NCI-H446 (cell line): ENCODE data around the gene ASPRV1.

ENCODE experiments used
- DNase-seq, 2 experiments: peaks; one replicate each; lab custom pipeline; 2025; lab: John Stamatoyannopoulos, UW

Gene ASPRV1

DNA sequence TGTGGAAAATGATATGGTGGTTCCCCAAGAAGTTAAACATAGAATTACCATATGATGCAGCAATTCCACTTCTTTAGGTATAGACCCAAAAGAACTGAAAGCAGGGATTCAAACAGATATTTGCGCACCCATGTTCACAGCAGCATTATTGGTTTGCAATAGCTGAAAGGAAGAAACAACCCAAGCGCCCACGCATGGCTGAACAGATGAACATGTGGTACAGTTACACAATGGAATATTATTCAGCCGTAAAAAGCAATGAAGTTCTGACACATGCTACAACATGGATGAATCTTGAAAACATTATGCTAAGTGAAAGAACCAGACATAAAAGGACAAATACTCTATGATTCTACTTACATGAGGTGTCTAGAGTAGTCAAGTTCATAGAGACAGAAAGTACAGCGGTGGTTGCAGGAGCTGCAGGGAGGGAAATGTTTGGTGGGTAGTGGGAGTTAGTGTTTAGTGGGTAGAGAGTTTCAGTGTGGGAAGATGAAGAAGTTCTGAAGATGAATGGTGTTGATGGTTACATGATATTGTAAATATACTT is 26.7 kb upstream of the ASPRV1 start:
- no peak for DNase-seq

DNA sequence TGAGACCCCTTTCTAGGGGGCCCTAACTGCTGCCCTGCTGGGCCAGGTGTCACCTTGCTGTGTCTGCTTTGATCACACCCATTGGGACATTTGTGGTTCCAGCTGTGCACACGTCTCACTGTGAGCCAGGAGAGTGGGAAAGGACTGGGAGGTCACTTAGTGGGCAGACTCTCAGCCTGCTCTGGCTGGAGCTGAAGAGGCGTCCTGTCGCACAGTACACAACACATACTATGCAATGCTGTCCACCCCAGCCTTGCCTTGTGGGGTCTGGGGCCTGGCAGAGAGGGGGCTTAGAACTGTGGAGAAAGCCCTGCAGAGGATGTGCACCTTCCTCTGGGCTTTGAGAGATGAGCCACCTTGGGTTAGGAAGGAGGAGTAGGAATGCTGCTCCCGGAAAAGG is 25.3 kb upstream of the ASPRV1 start:
- DNase-seq = no peak

GRCh38 chr2:69985688-69986087 is 24.3 kb upstream of the ASPRV1 start:
- DNase-seq = no peak

DNA sequence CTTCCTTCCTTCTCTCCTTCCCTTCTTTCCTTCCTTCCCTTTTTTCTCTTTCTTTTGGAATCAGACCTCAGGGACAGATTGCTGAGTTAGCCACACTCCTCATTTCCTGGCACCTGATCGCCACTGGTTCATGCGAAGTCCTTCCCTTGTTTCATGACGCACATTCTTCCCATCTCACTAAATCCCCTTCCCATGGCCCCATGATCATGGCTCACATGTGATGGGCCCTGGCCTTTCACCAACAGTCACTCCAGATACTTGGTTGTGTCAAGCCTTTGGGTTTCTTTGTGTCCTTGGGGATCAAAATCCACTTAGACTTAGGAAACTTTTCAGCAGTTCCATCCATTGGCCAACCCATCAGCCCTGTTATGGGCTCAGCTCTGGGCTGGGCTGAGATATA is 23.8 kb upstream of the ASPRV1 start:
- no peak for DNase-seq

DNA sequence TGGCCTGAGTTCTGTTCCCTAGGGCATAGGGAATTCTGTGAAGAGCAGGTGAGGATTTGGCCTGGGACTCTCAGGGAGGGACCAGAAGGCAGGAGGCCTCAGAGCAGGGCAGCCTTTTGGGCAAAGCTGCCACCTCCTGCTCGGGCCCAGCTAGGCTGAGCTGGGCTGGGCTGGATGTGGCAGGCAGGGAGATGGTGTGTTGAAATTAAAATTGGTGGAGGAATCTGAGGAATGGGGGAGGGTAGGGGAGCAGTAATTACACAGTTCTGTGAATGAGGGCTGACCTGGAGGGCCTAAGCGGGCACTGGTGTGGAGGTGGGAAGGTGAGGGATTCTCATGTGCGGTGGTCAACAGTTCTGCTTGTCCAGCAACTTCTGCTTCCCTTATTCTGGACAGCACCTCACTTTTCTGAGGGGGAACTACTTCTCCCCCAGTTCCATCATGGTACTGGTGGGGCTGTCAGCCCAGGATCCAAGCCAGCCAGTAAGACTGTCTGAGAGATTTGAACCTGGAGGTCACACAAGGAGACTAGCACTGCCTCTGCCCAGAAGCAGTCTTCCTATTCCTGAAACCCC is 22.0 kb upstream of the ASPRV1 start:
- DNase-seq = no peak

DNA sequence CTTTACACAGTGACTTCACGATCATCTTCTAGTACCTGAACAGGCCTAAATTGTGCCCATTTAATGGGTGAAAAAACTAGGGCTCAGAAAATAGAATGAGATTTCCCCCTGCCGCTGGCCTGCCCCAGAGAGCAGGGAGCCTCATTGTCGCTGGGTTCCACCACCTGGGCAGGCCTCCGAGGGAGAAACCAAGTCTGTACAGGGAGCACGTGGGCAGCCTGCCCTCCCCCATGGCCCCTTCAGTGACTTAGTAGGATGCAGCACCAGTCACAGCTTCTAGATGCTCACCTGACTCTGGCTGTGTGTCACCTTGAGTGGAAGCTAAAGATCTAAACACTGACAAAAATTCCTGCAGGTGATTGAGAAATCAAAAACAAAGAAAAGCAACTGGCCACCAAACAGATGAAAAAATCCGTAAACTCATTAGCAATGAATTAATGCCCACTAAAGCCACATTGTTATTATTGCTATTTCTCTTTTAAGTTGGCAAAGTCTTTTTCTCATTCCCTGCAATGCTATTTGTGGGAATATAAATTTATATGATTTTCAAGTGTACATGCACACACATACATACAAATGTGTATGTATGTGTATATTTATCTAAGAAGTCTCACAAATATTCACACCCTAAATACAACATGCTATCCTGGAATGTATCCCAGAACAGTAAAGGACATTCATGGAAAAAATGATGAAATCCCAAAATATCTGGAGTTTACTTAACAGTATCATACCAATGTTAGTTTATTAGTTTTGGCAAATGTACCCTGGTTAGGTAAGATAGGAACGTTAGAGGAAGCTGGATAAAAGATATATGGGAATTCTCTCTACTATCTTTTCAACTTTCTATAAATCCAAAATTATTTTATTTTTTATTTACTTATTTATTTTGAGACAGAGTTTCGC is 18.7 kb upstream of the ASPRV1 start:
- DNase-seq = no peak

- DNase-seq = no peak
Measured at GRCh38 chr2:69977906-69978482, 16.6 kb upstream of the ASPRV1 start.

DNA sequence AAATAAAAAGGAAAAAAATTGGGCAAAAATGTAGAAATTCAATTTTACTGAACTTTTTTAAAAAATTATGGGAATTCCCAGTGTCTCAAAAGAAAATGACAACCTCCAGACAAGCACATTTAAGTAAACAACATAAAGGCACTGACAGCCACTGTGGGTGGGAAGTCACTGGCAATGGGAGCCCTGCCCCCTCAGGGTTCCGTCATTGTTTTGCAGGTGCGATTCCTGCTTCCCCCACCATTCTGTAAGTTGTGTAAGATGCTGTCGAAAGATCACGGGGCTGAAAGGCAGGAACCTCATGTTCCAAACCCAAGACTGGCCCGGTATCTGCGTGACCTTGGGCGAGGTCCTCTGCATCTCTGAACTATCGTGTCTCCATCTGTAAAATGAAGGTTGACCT is 15.8 kb upstream of the ASPRV1 start:
- no peak for DNase-seq

GRCh38 chr2:69975853-69976462 is 14.5 kb upstream of the ASPRV1 start:
- DNase-seq = no peak

GRCh38 chr2:69975136-69975852 is 13.9 kb upstream of the ASPRV1 start:
- no peak for DNase-seq

DNA sequence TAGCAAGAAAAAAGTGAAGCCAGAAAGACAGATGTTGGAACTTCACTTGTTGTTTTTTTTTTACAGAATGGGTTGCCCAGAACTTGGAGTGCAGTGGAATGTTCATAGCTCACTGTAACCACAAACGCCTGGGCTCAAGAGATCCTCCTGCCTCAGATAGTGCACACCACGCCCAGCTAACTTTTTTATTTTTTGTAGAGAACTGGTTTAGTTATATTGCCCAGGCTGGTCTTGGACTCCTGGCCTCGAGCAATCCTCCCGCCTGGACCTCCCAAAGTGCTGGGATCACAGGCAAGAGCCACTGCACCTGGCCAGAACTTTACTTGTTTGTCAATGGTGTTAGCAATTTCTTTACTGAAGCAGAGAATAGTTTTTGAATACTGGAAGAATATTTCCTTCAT is 11.9 kb upstream of the ASPRV1 start:
- no peak for DNase-seq

GRCh38 chr2:69972822-69973221 is 11.4 kb upstream of the ASPRV1 start:
- DNase-seq = no peak

DNA sequence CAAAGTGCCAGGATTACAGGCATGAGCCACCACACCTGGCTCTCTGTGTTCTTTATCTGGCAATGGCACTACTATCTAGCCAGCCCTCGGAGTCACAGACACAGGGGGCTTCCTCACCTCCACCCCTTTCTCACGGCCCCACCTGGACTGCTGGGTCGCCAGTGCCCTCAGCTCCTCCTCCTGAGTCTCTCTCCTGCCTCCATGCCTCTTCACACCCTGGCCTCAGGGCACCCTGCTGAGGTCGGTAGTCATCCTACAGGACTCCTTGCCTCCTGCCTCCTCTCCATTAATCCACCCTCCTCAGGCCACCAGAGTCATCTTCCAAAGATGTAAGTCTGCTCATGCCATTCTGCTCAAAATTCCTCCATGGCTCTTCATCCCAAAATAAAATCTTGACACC is 8.6 kb upstream of the ASPRV1 start:
- DNase-seq = no peak

- no peak for DNase-seq
Measured at GRCh38 chr2:69969126-69969983, 7.9 kb upstream of the ASPRV1 start.

GRCh38 chr2:69968609-69969008 is 7.2 kb upstream of the ASPRV1 start:
- DNase-seq = no peak

- no peak for DNase-seq
Measured at GRCh38 chr2:69966496-69966895, 5.1 kb upstream of the ASPRV1 start.

- DNase-seq = no peak
Measured at GRCh38 chr2:69965756-69966445, 4.5 kb upstream of the ASPRV1 start.

GRCh38 chr2:69964353-69964841 is 3.0 kb upstream of the ASPRV1 start:
- DNase-seq = no peak

DNA sequence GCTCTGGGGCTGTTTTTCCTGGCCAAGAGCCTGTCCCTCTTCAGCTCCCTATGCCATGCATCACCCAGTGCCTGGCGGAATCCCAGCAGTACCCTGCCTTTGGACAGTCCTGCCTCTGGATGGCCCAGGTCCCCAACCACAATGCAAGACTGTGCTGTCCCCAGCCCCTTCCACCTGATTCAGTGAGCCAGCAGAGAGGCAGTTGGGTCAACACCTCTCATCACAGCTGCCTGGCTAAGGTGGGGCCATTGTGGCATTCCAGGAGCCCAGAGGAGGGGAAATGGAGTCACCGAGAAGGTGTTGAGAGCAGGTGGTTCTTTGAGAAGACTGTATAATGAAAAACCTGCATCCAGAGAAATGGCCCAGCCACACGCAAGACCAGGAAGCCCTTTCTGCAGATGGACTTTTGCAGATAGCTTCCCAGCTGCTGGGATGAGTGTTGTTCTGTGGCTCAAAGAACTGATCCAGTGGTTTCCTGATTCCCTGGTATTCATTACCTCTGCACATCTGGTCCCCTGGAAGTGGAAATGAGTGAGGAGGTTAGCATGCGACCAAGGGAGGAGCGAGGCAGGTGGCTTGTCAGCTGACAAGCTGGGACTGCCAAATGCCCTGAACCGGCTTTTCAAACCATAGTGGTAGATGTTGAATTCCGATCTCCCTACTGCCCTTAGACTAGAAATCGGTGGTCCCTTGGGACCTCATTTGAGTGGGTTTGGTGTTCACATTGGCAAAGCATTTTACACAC is 1.7 kb upstream of the ASPRV1 start:
- DNase-seq = no peak
